ENCODE data around the gene OR2A7.
"Not testable (repeated sequence)": the region's sequence is repeated elsewhere in the genome, so short reads cannot be mapped to it uniquely, and the experiment has no call there.

Gene OR2A7, protein sequence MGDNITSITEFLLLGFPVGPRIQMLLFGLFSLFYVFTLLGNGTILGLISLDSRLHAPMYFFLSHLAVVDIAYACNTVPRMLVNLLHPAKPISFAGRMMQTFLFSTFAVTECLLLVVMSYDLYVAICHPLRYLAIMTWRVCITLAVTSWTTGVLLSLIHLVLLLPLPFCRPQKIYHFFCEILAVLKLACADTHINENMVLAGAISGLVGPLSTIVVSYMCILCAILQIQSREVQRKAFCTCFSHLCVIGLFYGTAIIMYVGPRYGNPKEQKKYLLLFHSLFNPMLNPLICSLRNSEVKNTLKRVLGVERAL

DNA sequence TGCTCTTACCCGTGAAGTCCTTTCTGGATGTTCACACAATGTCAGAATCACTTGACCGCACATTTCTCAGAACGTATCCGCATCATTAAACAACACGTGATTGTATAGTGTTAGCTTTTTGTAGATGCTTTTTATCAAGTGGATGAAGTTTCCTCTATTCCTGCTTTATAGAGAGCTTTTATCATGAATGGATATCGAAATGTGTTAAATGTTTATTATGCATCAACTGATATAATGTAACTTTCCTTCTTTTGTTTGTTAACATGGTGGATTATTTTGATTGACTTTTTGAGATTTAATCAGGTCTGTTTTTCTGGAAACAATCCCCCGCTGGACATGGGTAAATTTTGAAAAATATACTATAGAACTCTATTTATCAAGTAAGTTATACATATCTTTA lies at the start of gene OR2A7:
Gene OR2A7, minus strand, starts transcription at position 101 of the 400 bp plus-strand sequence. CDS start 5,164 bp downstream, outside the sequence.
- H3K9me3 ChIP-seq (ENCODE audit: low read length); H3F3A ChIP-seq (ENCODE audit: insufficient read depth, low read length); H3K4me3 ChIP-seq (ENCODE audit: low read depth, low read length, poor library complexity, severe bottlenecking); H3K36me3 ChIP-seq (ENCODE audit: insufficient read depth, low read length); H3K27me3 ChIP-seq (ENCODE audit: insufficient read depth, low read length); H3K4me1 ChIP-seq (ENCODE audit: insufficient read depth, low read length, severe bottlenecking); H2AFZ ChIP-seq (ENCODE audit: low read length); H3K4me2 ChIP-seq (ENCODE audit: low read length); H3K79me2 ChIP-seq (ENCODE audit: insufficient read depth, low read length); H3K9me2 ChIP-seq (ENCODE audit: low read depth, low read length); H3K27ac ChIP-seq (ENCODE audit: low read depth, low read length, poor library complexity, severe bottlenecking); H3K9ac ChIP-seq (ENCODE audit: low read length); H4K20me1 ChIP-seq (ENCODE audit: insufficient read depth, low read length): not testable (repeated sequence)

DNA sequence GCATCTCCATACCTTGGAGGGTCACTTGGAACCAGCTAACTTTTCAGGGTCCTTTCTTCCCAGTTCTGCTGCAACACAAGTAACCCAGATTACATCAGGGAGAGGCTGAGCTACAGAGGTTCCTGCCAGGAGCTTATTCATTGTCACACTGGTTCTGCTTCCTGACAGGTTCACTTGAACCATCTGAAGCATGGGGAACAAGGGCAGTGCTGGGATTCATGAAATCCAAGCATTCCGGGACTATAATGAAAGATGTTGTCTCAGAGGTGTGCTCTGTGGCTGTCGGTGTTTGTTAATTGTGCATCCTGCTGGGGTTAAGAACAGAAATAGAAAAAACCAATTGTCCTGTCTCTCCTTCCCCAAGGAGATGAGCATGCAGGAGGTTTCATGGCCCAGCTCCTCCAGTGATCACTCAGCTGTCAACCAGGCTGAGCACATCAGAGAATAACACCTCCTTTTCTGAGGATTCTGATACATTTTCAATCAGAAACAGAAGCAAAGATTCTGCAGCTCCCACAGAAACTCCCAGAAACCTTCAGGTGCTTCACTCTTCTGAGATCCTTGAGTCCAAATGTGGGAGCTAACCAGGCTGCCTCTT lies 47.4 kb upstream of the OR2A7 start, which contains the start of gene OR2A1:
Gene OR2A1, plus strand, starts transcription at position 548 of the 598 bp plus-strand sequence. CDS start 5,706 bp downstream, outside the sequence.
- not testable (repeated sequence) for H2AFZ ChIP-seq (ENCODE audit: low read length); H3F3A ChIP-seq (ENCODE audit: insufficient read depth, low read length); H3K27me3 ChIP-seq (ENCODE audit: insufficient read depth, low read length); H4K20me1 ChIP-seq (ENCODE audit: insufficient read depth, low read length); H3K4me1 ChIP-seq (ENCODE audit: insufficient read depth, low read length, severe bottlenecking); H3K9me3 ChIP-seq (ENCODE audit: low read length); H3K27ac ChIP-seq (ENCODE audit: low read depth, low read length, poor library complexity, severe bottlenecking); H3K9me2 ChIP-seq (ENCODE audit: low read depth, low read length); H3K9ac ChIP-seq (ENCODE audit: low read length); H3K4me2 ChIP-seq (ENCODE audit: low read length); H3K36me3 ChIP-seq (ENCODE audit: insufficient read depth, low read length); H3K4me3 ChIP-seq (ENCODE audit: low read depth, low read length, poor library complexity, severe bottlenecking); H3K79me2 ChIP-seq (ENCODE audit: insufficient read depth, low read length)

DNA sequence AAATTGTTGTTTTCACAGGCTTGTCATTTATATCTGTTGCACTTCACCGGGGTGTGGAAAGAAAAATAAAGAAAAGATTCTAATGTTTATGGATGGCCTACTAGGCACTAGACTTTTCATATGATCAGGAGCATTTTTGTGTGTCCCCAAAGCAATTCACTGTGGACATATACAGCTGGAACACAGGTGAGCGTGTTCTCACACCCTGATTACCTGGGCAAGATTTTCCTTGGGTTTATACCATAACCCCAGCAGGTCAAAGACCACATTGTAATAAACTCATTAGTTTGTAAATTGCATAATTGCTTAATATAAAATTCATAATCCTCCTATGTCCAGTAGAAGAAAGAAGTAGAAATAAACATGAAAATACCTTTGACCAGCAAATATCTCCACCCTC lies 46.6 kb upstream of the OR2A7 start:
- not testable (repeated sequence) for H2AFZ ChIP-seq (ENCODE audit: low read length); H3K79me2 ChIP-seq (ENCODE audit: insufficient read depth, low read length); H3K4me2 ChIP-seq (ENCODE audit: low read length)

DNA sequence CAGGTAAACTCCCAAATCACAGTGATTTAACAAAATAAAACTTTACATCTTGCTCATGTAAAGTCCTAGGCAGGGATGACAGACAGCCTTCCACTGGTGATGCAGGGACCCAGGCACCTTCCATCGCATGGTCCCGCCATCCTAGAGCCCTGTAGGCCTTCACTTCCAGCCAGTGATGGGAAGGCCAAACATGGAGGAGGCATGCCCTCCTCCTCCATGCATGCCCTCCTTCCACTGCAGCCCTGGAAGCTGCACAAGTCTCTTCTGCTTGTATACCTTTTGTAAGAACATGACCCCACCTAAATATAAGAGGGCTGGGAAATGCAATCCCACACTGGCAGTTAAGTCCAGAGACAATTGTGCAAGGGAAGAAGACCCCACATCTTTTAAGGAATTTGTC lies 45.1 kb upstream of the OR2A7 start:
- not testable (repeated sequence) for H3K4me1 ChIP-seq (ENCODE audit: insufficient read depth, low read length, severe bottlenecking); H3K9ac ChIP-seq (ENCODE audit: low read length); H4K20me1 ChIP-seq (ENCODE audit: insufficient read depth, low read length); H3K4me3 ChIP-seq (ENCODE audit: low read depth, low read length, poor library complexity, severe bottlenecking); H3K27ac ChIP-seq (ENCODE audit: low read depth, low read length, poor library complexity, severe bottlenecking); H3K27me3 ChIP-seq (ENCODE audit: insufficient read depth, low read length); H2AFZ ChIP-seq (ENCODE audit: low read length); H3K4me2 ChIP-seq (ENCODE audit: low read length); H3K9me2 ChIP-seq (ENCODE audit: low read depth, low read length); H3F3A ChIP-seq (ENCODE audit: insufficient read depth, low read length); H3K79me2 ChIP-seq (ENCODE audit: insufficient read depth, low read length); H3K9me3 ChIP-seq (ENCODE audit: low read length); H3K36me3 ChIP-seq (ENCODE audit: insufficient read depth, low read length)

More for the DNA sequence above, 46.6 kb upstream of the OR2A7 start:
- not testable (repeated sequence) for H3K27me3 ChIP-seq (ENCODE audit: insufficient read depth, low read length); H4K20me1 ChIP-seq (ENCODE audit: insufficient read depth, low read length); H3K9me2 ChIP-seq (ENCODE audit: low read depth, low read length); H3K9me3 ChIP-seq (ENCODE audit: low read length); H3K4me3 ChIP-seq (ENCODE audit: low read depth, low read length, poor library complexity, severe bottlenecking); H3K36me3 ChIP-seq (ENCODE audit: insufficient read depth, low read length); H3F3A ChIP-seq (ENCODE audit: insufficient read depth, low read length); H3K4me1 ChIP-seq (ENCODE audit: insufficient read depth, low read length, severe bottlenecking); H3K27ac ChIP-seq (ENCODE audit: low read depth, low read length, poor library complexity, severe bottlenecking); H3K9ac ChIP-seq (ENCODE audit: low read length)

DNA sequence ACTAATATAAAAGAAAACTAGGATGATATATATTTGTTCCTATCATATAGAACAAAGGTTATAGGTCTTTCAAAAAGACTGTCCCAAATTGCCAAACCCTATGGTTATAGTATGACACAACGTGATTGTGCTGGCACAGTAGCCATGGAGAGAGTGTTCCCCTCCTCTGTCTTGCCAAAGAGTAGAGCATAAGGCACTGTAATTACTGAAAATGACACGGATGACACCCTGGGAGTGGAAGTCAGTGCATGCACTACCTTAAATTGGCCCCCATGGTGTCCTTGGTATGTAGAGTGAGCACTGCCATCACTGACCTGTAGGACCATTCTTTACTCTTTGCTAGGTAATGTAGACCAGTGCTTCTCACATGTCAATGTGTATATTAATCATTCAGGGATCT lies 40.6 kb upstream of the OR2A7 start:
- not testable (repeated sequence) for H3K79me2 ChIP-seq (ENCODE audit: insufficient read depth, low read length)

DNA sequence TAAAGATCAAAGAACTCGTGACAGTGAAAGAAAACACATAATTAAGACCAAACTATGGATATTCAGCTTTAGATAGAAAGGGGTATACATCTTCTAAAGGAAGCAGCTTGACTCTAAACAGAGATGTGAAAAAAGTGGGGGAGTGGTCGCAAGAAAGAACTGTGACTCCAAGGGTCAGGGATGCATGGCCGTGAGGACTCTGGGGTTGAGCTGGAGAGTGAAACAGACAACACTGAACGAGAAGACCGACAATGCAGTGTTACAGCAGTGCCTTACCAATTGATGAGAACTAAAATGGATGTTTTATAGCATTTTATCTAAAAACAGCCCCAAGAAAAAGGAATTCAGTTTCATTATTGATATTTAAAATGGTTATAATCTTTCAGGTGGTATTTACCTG lies 39.0 kb upstream of the OR2A7 start:
- not testable (repeated sequence) for H3K9ac ChIP-seq (ENCODE audit: low read length); H3F3A ChIP-seq (ENCODE audit: insufficient read depth, low read length); H3K79me2 ChIP-seq (ENCODE audit: insufficient read depth, low read length); H3K9me3 ChIP-seq (ENCODE audit: low read length); H3K27me3 ChIP-seq (ENCODE audit: insufficient read depth, low read length); H4K20me1 ChIP-seq (ENCODE audit: insufficient read depth, low read length); H3K4me3 ChIP-seq (ENCODE audit: low read depth, low read length, poor library complexity, severe bottlenecking); H2AFZ ChIP-seq (ENCODE audit: low read length); H3K36me3 ChIP-seq (ENCODE audit: insufficient read depth, low read length); H3K27ac ChIP-seq (ENCODE audit: low read depth, low read length, poor library complexity, severe bottlenecking); H3K4me2 ChIP-seq (ENCODE audit: low read length); H3K4me1 ChIP-seq (ENCODE audit: insufficient read depth, low read length, severe bottlenecking); H3K9me2 ChIP-seq (ENCODE audit: low read depth, low read length)

More for the DNA sequence above, 40.6 kb upstream of the OR2A7 start:
- H3K36me3 ChIP-seq (ENCODE audit: insufficient read depth, low read length); H2AFZ ChIP-seq (ENCODE audit: low read length); H3K9ac ChIP-seq (ENCODE audit: low read length); H3K27ac ChIP-seq (ENCODE audit: low read depth, low read length, poor library complexity, severe bottlenecking); H3K4me2 ChIP-seq (ENCODE audit: low read length); H3K4me3 ChIP-seq (ENCODE audit: low read depth, low read length, poor library complexity, severe bottlenecking); H3F3A ChIP-seq (ENCODE audit: insufficient read depth, low read length); H3K4me1 ChIP-seq (ENCODE audit: insufficient read depth, low read length, severe bottlenecking); H3K27me3 ChIP-seq (ENCODE audit: insufficient read depth, low read length); H3K9me2 ChIP-seq (ENCODE audit: low read depth, low read length); H4K20me1 ChIP-seq (ENCODE audit: insufficient read depth, low read length); H3K9me3 ChIP-seq (ENCODE audit: low read length): not testable (repeated sequence)

DNA sequence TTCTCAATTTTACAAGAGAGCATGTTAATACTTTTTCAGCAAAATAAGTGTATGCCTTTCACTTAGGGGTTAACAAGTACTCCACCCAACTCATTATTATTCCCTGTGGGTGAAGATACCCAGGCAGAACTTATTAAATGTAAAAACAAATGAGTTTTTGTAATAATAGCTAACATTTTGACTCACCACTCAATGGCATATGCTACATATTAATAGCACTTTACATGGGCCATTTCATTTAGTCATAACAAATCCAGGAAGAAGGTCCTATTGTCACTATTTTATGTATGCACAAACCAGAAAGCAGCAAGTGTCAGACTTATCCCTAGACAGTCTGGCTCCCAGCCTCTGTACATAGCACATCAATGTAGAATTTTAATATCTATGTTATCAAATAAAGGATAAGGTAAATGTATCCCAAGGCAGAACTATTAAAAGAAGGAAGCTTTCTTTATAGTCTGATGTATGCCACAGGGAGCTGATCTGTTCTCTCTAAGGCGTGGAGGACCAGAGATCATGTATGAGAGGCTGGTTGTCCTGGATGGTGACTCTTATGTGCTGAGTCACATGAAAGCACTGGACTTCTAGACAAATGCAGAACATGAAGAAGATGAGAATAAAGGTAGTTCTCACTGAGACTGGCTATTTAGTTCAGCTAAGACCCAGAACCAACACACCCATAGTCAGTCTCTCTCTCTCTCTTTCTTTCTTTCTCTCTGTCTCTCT lies 38.1 kb upstream of the OR2A7 start:
- H3K36me3 ChIP-seq (ENCODE audit: insufficient read depth, low read length); H4K20me1 ChIP-seq (ENCODE audit: insufficient read depth, low read length); H3K9me3 ChIP-seq (ENCODE audit: low read length); H3K79me2 ChIP-seq (ENCODE audit: insufficient read depth, low read length); H3K4me3 ChIP-seq (ENCODE audit: low read depth, low read length, poor library complexity, severe bottlenecking); H3K4me1 ChIP-seq (ENCODE audit: insufficient read depth, low read length, severe bottlenecking); H3K27me3 ChIP-seq (ENCODE audit: insufficient read depth, low read length); H3K9ac ChIP-seq (ENCODE audit: low read length); H2AFZ ChIP-seq (ENCODE audit: low read length); H3K27ac ChIP-seq (ENCODE audit: low read depth, low read length, poor library complexity, severe bottlenecking); H3K9me2 ChIP-seq (ENCODE audit: low read depth, low read length); H3K4me2 ChIP-seq (ENCODE audit: low read length); H3F3A ChIP-seq (ENCODE audit: insufficient read depth, low read length): not testable (repeated sequence)
